Esophagus muscularis mucosa (tissue), 4 donors: Measurements from ENCODE around the gene TXNL4A.

ENCODE experiments used
- CTCF ChIP-seq, 3 experiments: fragments of 200-600 bp in 2 of 3; fragments of 450-650 bp in 1 of 3; sonication (generic) in 2 of 3; IDR thresholded peaks; one replicate each; pipeline ENCODE4 v1.5.1; 2017 to 2019; ENCODE audit warnings: antibody characterized with exemption in 3 of 3, mild to moderate bottlenecking in 2 of 3, moderate library complexity in 1 of 3
- EP300 ChIP-seq: sonication (generic); formaldehyde crosslinking; IDR thresholded peaks from one replicate; pipeline ENCODE4 v1.6.1; 2017; ENCODE audit warnings: antibody characterized with exemption
- POLR2A ChIP-seq: fragments of 450-650 bp; IDR thresholded peaks from one replicate; pipeline ENCODE4 v1.6.1; 2017; ENCODE audit warnings: antibody characterized with exemption, moderate library complexity, mild to moderate bottlenecking, low read depth
- POLR2AphosphoS5 ChIP-seq, 2 donors: sonication (generic); formaldehyde crosslinking; IDR thresholded peaks; one replicate each; pipeline ENCODE4 v1.6.1; 2017; ENCODE audit warnings: antibody characterized with exemption in 2 of 2

DNA sequence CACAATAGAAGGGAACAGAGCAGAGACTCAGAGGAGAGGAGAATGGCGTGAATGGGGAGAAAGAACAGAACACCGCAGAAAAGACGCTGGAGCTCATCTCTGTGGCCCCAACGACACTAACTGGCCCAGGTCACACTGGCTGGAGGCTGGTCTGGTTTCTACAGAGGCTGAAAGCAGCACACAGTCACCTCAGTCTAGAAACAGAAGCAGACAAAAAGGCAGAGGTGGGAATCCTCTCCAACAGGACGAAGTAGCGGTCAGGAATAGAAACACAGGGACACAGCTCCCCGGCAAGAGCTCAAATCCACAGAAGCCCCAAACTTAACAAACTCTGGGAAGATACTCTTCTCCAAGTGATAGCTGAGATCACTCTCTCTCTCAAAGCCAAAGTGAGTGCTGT is 46.2 kb downstream of the TXNL4A start:
- no peak for TF ChIP-seq CTCF (IDR thresholded peaks at IDR 0.05)
- TF ChIP-seq EP300: no peak
- TF ChIP-seq POLR2A: no peak
- no peak for TF ChIP-seq POLR2AphosphoS5 (IDR thresholded peaks at IDR 0.05)
